ENCODE data around the gene ADARB1.

The ADARB1 gene

GRCh38 chr21:45125357-45125756 is 51.0 kb downstream of the ADARB1 start:
- no peak overlapping the region for H3K4me3 ChIP-seq (ENCODE audit: low read length)
- DNase-seq (ENCODE audit: low read depth) = no peak
- TF ChIP-seq CTCF (IDR thresholded peaks at IDR 0.05; ENCODE audit: insufficient read depth, low read depth, low read length, missing control alignments) = no peak

GRCh38 chr21:45126204-45126626 is 51.8 kb downstream of the ADARB1 start:
- no peak for TF ChIP-seq CTCF (IDR thresholded peaks at IDR 0.05; ENCODE audit: insufficient read depth, low read depth, low read length, missing control alignments)
- no peak overlapping the region for H3K4me3 ChIP-seq (ENCODE audit: low read length)
- no peak for DNase-seq (ENCODE audit: low read depth)

- H3K4me3 ChIP-seq (ENCODE audit: low read length) = no peak overlapping the region
- DNase-seq (ENCODE audit: low read depth) = no peak
- TF ChIP-seq CTCF (IDR thresholded peaks at IDR 0.05; ENCODE audit: insufficient read depth, low read depth, low read length, missing control alignments) = no peak
Observed at GRCh38 chr21:45126983-45127382, 52.6 kb downstream of the ADARB1 start.

- no peak for TF ChIP-seq CTCF (IDR thresholded peaks at IDR 0.05; ENCODE audit: insufficient read depth, low read depth, low read length, missing control alignments)
- H3K4me3 ChIP-seq (ENCODE audit: low read length) = no peak overlapping the region
- DNase-seq (ENCODE audit: low read depth) = no peak
Observed at GRCh38 chr21:45127937-45128336, 53.6 kb downstream of the ADARB1 start.

GRCh38 chr21:45128613-45129188 is 54.3 kb downstream of the ADARB1 start:
- TF ChIP-seq CTCF (IDR thresholded peaks at IDR 0.05; ENCODE audit: insufficient read depth, low read depth, low read length, missing control alignments) = peak; percentile 87
- DNase-seq (ENCODE audit: low read depth) = peak; percentile 77
- no peak overlapping the region for H3K4me3 ChIP-seq (ENCODE audit: low read length)

GRCh38 chr21:45129189-45129923 is 55.0 kb downstream of the ADARB1 start:
- DNase-seq (ENCODE audit: low read depth) = peak; percentile 70
- TF ChIP-seq CTCF (IDR thresholded peaks at IDR 0.05; ENCODE audit: insufficient read depth, low read depth, low read length, missing control alignments) = no peak
- H3K4me3 ChIP-seq (ENCODE audit: low read length) = no peak overlapping the region

Measured in epithelial cell of esophagus (primary cell).